ENCODE results near the gene LIN52.

The LIN52 gene

GRCh38 chr14:74238974-74239847 is 154.5 kb downstream of the LIN52 start, which contains the start of gene VSX2:
TSS of gene VSX2 (plus strand) at chr14:74239449. CDS start at chr14:74239562, 113 bp downstream.
- no peak for DNase-seq

- DNase-seq: no peak
These were observed 155.4 kb downstream of the LIN52 start for GRCh38 chr14:74239848-74240793.

GRCh38 chr14:74240794-74241651 is 156.3 kb downstream of the LIN52 start:
- DNase-seq: no peak

- DNase-seq: no peak
These were observed 156.9 kb downstream of the LIN52 start for GRCh38 chr14:74241652-74242017.

- DNase-seq: no peak
These were observed 157.4 kb downstream of the LIN52 start for GRCh38 chr14:74242021-74242779.

- DNase-seq: no peak
These were observed 158.0 kb downstream of the LIN52 start for GRCh38 chr14:74242780-74243042.

- DNase-seq: no peak
These were observed 158.3 kb downstream of the LIN52 start for GRCh38 chr14:74243051-74243450.

- no peak for DNase-seq
These were observed 159.4 kb downstream of the LIN52 start for GRCh38 chr14:74244115-74244514.

- no peak for DNase-seq
These were observed 160.5 kb downstream of the LIN52 start for GRCh38 chr14:74245292-74245691.

- DNase-seq: no peak
These were observed 161.8 kb downstream of the LIN52 start for GRCh38 chr14:74246542-74246941.

GRCh38 chr14:74248017-74248416 is 163.3 kb downstream of the LIN52 start:
- no peak for DNase-seq

- no peak for DNase-seq
These were observed 164.9 kb downstream of the LIN52 start for GRCh38 chr14:74249433-74250375.

All from C1 segment of cervical spinal cord (tissue), 14 donors.